H1 (cell line): ENCODE data around the gene BZW1. TPM values are rescaled to one million over a fixed set of nuclear protein-coding genes. Genes with fewer than 3 reads are reported as not detected.

ENCODE experiments used
- KDM5A ChIP-seq: fragments of 200-600 bp; IDR thresholded peaks from 2 replicates; pipeline ENCODE4 v1.7.1; 2012; ENCODE audit warnings: mild to moderate bottlenecking, low read length, inconsistent platforms, mixed read lengths
- NANOG ChIP-seq: IDR thresholded peaks from 2 replicates; pipeline ENCODE4 v1.6.1; 2011; ENCODE audit warnings: low read length, low read depth, mild to moderate bottlenecking, inconsistent platforms; ENCODE audit not compliant: insufficient read depth, poor library complexity, severe bottlenecking
- POLR2AphosphoS5 ChIP-seq: IDR thresholded peaks from 2 replicates; pipeline ENCODE4 v1.6.1; 2011; ENCODE audit warnings: low read depth, low read length
- POU5F1 ChIP-seq: IDR thresholded peaks from 2 replicates; pipeline ENCODE4 v1.6.1; 2011; ENCODE audit warnings: low read depth, mild to moderate bottlenecking, low read length, moderate library complexity
- RBBP5 ChIP-seq: IDR thresholded peaks from 2 replicates; pipeline ENCODE4 v1.7.1; 2012; ENCODE audit warnings: low read depth, mild to moderate bottlenecking, inconsistent platforms, low read length, moderate library complexity, borderline replicate concordance
- RNF2 ChIP-seq: fragments of 200-900, 300-1000 bp; sonication (generic); IDR thresholded peaks from 2 replicates; pipeline ENCODE4 v1.7.1; 2016; ENCODE audit warnings: borderline replicate concordance, low read depth, mild to moderate bottlenecking, antibody characterized with exemption, low read length; ENCODE audit not compliant: poor library complexity, severe bottlenecking; ENCODE audit errors: missing control alignments
- TAF1 ChIP-seq: IDR thresholded peaks from 2 replicates; pipeline ENCODE4 v1.6.1; 2011; ENCODE audit warnings: mild to moderate bottlenecking, low read depth, low read length
- polyA plus RNA-seq, 7 experiments: library from polyadenylated mRNA; depleted of rRNA in 3 of 7; stranded (reverse) in 5 of 7; unstranded in 2 of 7; fragments of >200 nt in 5 of 7; fragments of 200-250 nt in 2 of 7; gene quantifications; 1 replicate in 5 of 7; 2 replicates in 1 of 7; 4 replicates in 1 of 7; pipeline versions ENCODE4 v1.2.1 to v1.2.3, GENCODE V29; 2011 to 2013; ENCODE audit warnings: missing spikeins in 2 of 7, mixed read lengths in 2 of 7
- total RNA-seq: library from RNA; stranded (reverse); fragmentation: NEBNext Ultra II Directional; extraction: Animal tissue kit (Norgen Biotek cat#: 25700); gene quantifications from 2 replicates; pipeline ENCODE4 v1.2.1, GENCODE V29; 2021
- TF ChIP-seq, protein P1 (sequence below): fragments of 300-600 bp; sonication (generic); IDR thresholded peaks from 2 replicates; pipeline ENCODE4 v1.7.1; 2012; ENCODE audit warnings: low read length, moderate library complexity, mild to moderate bottlenecking, inconsistent platforms; ENCODE audit not compliant: insufficient replicate concordance
- TF ChIP-seq, protein P2 (sequence below): IDR thresholded peaks from 2 replicates; pipeline ENCODE4 v1.6.1; 2011; ENCODE audit warnings: low read length, improper control_type of control experiment

Gene BZW1
- total and polyA plus RNA-seq, 2 of the 8 experiments (the other 6 are each of a cell fraction or from before 2014, with no cell fraction given) = 152 to 335 TPM

DNA sequence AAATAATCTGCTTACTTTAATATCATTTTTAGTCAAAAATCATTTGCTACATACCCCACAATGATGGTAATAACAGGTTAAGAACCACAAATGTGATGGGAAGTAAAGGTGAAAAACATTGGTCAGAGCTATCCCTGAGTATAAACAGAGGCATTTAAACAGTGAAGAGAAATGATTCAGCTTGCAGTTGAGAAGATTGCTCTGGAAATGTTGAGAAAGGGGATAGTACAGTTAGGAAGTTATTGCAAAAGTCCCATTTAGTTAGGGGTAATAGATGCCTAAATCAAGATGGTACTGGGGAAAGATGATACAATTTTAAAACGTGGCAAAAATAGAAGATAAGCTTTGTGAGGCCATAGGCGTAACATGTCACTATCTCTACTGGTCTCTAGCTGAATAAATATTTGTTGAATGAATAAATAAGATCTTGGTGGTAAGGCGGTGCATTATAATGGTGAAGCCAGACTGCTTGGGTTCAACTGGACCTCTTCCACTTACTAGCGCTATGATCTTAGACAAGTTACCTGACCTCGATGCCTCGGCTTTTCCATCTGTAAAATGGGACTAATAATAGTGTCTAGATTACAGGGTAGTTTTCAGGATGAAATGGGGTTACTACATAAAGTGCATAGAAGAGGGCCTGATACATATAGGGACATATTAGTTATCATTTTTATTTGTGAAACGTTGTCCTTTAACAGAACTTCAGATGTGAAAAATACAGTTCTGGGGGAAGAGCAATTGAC is 2.0 kb upstream of the BZW1 start (continued):
- TF ChIP-seq, protein P1, sequence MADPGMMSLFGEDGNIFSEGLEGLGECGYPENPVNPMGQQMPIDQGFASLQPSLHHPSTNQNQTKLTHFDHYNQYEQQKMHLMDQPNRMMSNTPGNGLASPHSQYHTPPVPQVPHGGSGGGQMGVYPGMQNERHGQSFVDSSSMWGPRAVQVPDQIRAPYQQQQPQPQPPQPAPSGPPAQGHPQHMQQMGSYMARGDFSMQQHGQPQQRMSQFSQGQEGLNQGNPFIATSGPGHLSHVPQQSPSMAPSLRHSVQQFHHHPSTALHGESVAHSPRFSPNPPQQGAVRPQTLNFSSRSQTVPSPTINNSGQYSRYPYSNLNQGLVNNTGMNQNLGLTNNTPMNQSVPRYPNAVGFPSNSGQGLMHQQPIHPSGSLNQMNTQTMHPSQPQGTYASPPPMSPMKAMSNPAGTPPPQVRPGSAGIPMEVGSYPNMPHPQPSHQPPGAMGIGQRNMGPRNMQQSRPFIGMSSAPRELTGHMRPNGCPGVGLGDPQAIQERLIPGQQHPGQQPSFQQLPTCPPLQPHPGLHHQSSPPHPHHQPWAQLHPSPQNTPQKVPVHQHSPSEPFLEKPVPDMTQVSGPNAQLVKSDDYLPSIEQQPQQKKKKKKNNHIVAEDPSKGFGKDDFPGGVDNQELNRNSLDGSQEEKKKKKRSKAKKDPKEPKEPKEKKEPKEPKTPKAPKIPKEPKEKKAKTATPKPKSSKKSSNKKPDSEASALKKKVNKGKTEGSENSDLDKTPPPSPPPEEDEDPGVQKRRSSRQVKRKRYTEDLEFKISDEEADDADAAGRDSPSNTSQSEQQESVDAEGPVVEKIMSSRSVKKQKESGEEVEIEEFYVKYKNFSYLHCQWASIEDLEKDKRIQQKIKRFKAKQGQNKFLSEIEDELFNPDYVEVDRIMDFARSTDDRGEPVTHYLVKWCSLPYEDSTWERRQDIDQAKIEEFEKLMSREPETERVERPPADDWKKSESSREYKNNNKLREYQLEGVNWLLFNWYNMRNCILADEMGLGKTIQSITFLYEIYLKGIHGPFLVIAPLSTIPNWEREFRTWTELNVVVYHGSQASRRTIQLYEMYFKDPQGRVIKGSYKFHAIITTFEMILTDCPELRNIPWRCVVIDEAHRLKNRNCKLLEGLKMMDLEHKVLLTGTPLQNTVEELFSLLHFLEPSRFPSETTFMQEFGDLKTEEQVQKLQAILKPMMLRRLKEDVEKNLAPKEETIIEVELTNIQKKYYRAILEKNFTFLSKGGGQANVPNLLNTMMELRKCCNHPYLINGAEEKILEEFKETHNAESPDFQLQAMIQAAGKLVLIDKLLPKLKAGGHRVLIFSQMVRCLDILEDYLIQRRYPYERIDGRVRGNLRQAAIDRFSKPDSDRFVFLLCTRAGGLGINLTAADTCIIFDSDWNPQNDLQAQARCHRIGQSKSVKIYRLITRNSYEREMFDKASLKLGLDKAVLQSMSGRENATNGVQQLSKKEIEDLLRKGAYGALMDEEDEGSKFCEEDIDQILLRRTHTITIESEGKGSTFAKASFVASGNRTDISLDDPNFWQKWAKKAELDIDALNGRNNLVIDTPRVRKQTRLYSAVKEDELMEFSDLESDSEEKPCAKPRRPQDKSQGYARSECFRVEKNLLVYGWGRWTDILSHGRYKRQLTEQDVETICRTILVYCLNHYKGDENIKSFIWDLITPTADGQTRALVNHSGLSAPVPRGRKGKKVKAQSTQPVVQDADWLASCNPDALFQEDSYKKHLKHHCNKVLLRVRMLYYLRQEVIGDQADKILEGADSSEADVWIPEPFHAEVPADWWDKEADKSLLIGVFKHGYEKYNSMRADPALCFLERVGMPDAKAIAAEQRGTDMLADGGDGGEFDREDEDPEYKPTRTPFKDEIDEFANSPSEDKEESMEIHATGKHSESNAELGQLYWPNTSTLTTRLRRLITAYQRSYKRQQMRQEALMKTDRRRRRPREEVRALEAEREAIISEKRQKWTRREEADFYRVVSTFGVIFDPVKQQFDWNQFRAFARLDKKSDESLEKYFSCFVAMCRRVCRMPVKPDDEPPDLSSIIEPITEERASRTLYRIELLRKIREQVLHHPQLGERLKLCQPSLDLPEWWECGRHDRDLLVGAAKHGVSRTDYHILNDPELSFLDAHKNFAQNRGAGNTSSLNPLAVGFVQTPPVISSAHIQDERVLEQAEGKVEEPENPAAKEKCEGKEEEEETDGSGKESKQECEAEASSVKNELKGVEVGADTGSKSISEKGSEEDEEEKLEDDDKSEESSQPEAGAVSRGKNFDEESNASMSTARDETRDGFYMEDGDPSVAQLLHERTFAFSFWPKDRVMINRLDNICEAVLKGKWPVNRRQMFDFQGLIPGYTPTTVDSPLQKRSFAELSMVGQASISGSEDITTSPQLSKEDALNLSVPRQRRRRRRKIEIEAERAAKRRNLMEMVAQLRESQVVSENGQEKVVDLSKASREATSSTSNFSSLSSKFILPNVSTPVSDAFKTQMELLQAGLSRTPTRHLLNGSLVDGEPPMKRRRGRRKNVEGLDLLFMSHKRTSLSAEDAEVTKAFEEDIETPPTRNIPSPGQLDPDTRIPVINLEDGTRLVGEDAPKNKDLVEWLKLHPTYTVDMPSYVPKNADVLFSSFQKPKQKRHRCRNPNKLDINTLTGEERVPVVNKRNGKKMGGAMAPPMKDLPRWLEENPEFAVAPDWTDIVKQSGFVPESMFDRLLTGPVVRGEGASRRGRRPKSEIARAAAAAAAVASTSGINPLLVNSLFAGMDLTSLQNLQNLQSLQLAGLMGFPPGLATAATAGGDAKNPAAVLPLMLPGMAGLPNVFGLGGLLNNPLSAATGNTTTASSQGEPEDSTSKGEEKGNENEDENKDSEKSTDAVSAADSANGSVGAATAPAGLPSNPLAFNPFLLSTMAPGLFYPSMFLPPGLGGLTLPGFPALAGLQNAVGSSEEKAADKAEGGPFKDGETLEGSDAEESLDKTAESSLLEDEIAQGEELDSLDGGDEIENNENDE = no peak
- TF ChIP-seq KDM5A (no peak), RBBP5 (no peak), POU5F1 (no peak), RNF2 (no peak), POLR2AphosphoS5 (no peak), TAF1 (no peak), NANOG (no peak)
- TF ChIP-seq, protein P2, sequence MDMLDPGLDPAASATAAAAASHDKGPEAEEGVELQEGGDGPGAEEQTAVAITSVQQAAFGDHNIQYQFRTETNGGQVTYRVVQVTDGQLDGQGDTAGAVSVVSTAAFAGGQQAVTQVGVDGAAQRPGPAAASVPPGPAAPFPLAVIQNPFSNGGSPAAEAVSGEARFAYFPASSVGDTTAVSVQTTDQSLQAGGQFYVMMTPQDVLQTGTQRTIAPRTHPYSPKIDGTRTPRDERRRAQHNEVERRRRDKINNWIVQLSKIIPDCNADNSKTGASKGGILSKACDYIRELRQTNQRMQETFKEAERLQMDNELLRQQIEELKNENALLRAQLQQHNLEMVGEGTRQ = no peak
